NOMO-1 treated with dmso at 0.1 percent for 144 hours (cell line): ENCODE data around the gene LINC01488.

Experiments
- DNase-seq: peaks from one replicate; lab custom pipeline; 2025; ENCODE audit not compliant: unreplicated experiment; lab: John Stamatoyannopoulos, UW

Gene LINC01488

DNA sequence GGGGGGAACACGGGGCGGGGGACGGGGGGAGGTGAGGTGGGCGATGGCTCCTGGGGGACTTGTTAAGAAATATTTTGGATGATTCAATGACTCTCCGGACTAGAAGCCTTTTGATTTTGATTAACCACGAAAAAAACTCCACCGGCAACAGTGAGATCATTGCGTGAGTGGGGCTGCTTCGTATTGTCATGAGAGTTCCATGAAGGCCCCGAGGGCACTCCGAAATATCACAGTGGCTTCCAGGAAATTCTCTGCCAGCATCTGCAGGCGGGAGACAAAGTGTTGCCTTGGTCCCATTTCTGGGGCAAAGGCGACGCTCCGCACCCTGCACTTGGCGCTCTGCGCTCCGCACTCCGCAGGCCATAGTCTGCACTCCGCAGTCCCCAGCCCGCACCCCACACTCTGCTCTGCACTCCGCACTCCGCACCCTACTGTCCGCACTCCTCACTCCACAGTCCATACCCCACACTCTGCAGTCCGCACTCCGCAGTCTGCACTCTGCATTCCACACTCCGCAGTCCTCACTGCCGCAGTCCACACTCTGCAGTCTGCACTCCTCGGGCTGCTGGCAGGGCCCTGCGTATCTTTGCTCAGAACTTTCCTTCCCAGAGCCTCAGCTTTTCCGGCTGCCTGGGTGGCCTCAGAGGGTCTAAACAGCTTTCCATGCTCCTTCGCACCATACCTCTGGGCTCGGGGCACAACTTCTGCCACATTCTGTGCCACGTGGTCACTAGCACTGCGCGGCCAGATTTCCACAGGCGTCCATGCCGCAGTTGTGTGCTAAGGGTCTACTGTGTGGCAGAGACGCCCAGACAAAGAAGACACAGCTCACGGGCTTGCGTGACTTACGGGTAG lies 61.1 kb downstream of the LINC01488 start:
- DNase-seq = no peak
